COLO668 (cell line): ENCODE data around the gene SEC61A1.
A peak's percentile ranks its signal among the peaks of the same experiment; 100 is the strongest.

Source experiments
- DNase-seq: peaks from one replicate; lab custom pipeline; 2025; ENCODE audit not compliant: unreplicated experiment; lab: John Stamatoyannopoulos, UW

The SEC61A1 gene

DNA sequence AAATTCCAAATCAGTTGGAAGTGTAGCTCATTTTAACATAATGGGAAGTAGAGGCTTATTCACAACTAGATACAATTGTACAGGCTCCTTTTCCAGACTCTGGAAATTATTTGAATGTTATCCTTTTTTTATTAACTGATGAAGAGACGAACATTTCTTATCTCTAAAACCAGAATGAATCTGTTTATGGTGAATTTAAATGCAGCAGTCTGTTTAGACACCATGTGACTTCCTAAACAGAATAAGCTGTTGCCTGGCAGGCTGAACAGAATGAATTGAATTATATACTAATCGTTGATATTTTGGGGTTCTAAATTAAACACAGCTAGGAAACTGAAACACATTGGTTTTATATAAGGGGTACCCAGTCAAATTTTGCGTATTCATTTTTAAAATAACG lies 4.0 kb downstream of the SEC61A1 start:
- DNase-seq = no peak

DNA sequence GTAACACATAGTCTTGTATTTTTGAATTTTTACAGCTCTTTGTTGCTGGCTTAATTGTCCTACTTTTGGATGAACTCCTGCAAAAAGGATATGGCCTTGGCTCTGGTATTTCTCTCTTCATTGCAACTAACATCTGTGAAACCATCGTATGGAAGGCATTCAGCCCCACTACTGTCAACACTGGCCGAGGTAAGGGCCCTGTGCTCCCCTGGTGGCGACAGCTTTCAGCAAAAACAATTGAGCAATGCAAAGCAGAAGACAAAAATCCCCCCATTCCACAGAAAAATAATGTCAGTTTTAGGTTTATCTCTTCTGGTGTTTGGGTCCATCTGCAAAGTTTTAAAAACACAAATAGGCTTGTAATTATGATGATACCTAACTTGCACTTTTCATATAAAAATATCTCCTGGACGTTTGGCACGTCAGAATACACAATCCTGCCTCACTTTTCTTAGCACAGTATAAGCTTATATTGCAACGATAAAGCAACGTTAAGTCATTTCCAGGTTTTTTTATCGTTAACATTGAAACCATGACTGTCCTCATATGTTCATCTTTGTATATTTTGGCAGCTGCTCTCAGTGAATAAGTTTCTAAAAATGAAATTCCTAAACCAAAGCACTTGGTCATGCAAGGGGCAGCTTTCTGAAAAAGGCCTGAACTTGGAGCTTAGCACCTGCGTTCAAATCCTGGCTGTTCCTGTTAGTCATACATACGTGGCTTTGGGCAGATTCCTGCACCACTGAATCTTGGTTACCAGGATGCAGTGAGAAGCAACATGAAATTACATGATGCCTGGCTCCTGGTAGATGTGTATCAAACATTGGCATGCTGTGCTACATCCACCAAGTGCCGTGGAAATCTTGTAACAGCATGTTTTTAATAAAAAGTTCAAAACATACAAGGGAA lies 8.5 kb downstream of the SEC61A1 start:
- DNase-seq = no peak

DNA sequence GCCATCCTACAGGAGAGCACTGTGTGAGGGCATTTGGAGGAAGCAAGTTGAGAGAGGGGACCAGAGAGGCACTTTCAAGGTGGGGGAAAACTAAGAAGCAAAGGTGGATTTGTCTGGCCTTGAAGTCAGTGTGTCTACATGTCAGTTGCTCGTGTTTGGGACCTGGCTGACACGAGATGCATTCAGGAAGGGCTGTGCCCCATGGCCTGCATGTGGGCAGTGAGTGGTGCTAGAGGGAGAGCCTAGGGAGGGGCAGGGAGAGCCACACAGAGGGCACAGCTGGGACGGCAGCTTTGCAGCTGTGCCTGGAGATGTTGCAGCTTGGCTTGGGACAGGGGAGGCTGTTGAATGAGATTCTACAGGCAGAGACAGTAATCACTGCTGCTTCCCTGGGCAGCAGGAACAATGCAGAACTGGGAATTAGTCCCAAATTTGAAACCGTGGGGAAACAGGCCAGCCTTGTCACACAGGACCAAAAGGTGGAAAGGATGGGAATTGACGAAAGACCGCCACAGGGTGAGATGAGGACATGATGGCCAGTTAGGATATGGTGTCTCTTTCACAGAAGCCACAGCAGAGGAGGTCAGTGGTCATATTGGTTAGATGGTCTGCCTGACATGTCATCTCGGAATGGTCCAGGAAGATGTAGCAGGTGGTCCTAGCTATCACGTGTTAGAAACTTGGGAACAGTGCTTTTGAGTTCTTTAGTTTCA lies 10.0 kb downstream of the SEC61A1 start:
- no peak for DNase-seq

DNA sequence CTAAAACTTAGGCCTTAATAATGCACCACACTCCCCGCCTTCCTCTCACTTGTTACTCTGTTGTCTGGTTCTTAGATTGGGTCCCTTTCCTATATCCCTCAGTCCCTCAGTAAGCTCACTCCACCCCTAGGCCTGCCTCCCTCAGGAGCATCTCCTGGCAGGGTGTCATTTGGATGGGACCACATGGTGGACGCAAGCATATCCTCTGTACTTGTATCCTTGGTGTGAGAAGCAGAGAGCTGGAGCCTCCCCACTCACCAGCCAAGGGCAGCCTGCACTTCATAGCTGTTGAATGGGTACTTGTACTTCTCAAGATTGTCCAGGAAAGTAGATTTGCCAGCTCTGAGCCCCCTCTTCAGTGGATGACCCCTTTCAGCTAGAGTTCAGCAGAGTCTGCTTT lies 11.6 kb downstream of the SEC61A1 start:
- no peak for DNase-seq

DNA sequence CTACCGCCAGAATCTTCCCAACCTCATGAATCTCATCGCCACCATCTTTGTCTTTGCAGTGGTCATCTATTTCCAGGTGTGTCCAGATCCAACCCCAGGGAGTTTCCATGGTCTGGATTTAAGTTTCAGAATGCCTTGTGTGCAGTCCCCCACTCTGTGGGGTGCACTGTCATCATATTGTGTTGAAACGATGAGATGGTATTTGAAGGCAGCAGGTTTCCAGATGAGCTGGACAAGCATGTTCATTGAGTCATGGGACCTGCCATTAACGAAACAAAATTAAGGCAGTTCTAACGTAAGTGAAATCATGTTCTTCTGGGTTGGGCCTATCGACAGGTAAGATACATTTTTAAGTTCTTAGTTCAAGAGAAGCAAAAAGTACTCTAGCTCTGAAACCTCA lies 12.7 kb downstream of the SEC61A1 start:
- no peak for DNase-seq

DNA sequence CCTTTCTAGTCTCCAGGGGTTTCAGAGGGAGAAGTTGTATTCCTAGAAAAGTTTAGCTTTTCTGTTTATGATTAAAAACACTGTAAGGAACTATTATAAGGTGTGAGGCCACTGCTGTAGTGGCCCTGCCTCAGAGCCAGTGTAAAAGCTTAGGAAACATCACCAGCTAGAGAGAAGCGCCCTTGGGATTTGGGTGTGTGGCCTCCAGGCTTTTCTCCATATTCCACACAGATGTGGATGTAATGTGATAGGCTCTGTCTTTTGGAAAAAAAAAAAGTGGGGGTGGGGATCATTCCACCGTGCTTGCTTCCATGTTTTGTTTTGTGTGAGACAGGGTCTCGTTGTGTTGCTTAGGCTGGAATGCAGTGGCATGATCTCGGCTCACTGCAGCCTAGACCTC lies 13.9 kb downstream of the SEC61A1 start:
- no peak for DNase-seq

DNA sequence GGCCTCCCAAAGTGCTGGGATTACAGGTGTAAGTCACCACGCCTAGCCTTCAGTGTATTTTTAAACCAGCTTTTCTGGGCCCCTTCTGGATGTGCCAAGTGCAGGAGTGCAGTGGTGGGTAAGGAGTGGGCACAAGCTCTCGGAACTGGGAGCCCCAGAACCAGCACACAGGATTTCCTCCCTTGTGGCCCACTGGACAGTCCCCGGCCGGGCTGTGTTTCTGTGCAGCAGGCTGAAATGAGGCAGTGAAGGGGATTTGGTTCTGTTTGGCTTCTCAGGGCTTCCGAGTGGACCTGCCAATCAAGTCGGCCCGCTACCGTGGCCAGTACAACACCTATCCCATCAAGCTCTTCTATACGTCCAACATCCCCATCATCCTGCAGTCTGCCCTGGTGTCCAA lies 14.4 kb downstream of the SEC61A1 start:
- DNase-seq = no peak

DNA sequence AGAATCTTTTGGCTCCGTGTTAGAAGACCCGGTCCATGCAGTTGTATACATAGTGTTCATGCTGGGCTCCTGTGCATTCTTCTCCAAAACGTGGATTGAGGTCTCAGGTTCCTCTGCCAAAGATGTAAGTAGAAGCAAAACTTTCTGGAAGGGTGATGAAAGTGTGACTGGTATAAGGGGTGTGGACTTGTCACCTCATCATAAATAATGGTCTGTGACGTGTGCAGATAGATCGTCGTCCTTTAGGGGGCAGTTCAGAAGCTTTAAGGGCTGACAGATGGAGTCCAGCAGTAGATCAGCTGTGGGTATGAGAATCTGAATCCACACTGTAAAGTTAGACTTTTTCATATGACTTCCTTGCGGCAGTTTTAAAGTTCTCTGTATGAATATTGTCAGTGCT lies 15.3 kb downstream of the SEC61A1 start:
- DNase-seq = no peak

- peak; percentile 3 for DNase-seq
Observed at GRCh38 chr3:128068156-128068620, 16.0 kb downstream of the SEC61A1 start.

GRCh38 chr3:128069271-128069670 lies 17.0 kb downstream of the SEC61A1 start:
- no peak for DNase-seq

DNA sequence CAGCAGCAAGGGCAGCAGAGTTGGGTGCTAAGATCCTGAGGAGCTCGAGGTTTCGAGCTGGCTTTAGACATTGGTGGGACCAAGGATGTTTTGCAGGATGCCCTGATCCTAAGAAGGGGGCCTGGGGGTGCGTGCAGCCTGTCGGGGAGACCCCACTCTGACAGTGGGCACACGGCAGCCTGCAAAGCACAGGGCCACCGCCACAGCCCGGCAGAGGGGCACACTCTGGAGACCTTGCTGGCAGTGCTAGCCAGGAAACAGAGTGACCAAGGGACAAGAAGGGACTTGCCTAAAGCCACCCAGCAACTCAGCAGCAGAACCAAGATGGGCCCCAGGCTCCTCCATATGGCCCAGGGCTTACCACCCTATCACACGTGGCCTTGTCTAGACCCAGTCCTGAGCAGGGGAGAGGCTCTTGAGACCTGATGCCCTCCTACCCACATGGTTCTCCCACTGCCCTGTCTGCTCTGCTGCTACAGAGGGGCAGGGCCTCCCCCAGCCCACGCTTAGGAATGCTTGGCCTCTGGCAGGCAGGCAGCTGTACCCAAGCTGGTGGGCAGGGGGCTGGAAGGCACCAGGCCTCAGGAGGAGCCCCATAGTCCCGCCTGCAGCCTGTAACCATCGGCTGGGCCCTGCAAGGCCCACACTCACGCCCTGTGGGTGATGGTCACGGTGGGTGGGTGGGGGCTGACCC lies 18.8 kb downstream of the SEC61A1 start:
- no peak for DNase-seq

GRCh38 chr3:128071771-128072453 lies 19.7 kb downstream of the SEC61A1 start:
- no peak for DNase-seq

- no peak for DNase-seq
Observed at GRCh38 chr3:128072454-128073184, 20.4 kb downstream of the SEC61A1 start.

GRCh38 chr3:128073185-128073725 lies 21.0 kb downstream of the SEC61A1 start:
- DNase-seq = no peak

- DNase-seq = no peak
Observed at GRCh38 chr3:128073807-128074206, 21.6 kb downstream of the SEC61A1 start.

- DNase-seq = peak; percentile 21
Observed at GRCh38 chr3:128074851-128075521, 22.7 kb downstream of the SEC61A1 start.

DNA sequence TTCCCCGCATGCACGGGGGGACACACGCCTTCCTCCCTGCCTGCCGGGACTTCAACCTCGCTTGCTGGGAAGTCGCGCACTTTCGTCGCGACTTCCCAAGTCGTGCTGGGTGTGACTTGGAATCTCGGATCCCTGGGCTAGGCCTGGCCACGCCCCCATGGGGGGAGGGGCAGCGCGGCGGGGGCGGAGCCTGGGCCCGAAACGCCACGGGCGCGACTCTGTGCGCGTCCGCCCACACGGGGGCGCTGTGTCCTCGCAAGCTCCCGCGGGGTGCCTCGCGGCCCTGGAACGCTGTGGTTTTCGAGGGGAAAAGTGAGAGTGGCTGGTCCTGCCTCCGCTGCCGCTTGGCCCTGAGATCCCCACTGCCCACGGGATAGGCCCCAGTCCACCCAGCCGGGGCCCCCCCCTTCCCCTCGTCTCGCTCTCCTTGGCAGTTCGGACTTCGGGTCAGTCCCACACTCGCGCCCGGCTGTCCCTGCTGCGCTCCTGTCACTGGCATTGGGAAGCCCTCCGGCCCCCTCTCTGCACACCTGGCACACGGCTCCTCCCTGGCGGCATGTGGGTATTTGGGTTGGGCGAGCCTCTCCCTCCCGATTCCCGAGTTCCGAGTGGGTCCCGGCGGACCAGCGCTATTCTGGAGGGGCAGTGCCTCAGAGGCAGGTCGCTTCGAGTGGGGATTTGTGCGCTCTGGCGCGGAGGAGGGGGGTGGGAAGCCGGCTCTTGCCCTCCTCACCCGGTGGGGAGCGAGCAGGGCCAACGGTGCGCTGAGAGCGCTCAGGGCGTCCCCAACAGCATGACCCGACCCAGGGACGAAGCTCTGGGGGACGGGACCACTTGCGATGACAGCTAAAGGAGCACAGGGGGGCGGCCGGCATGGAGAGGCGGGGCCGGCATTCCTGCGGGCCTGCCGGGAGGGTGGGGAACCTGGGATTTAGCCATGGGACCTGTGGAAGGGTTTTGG lies 23.6 kb downstream of the SEC61A1 start:
- DNase-seq = peak; percentile 83

- DNase-seq = peak; percentile 41
Observed at GRCh38 chr3:128076483-128077201, 24.4 kb downstream of the SEC61A1 start.
